B cell (primary cell): Measurements from ENCODE around the gene KIF26B. TPM values are rescaled to one million over a fixed set of nuclear protein-coding genes. Genes with fewer than 3 reads are reported as not detected.

Source experiments
- ATAC-seq: fragments of 200-7000 bp; cut with Tn5 transposase; one replicate; pipeline ENCODE4 v1.10.0; 2021; ENCODE audit warnings: low read depth, mild to moderate bottlenecking, moderate number of reproducible peaks, moderate library complexity
- CTCF ChIA-PET: fragments of 350-600 bp; sonication (Branson Sonifier 250); formaldehyde crosslinking; loops from one replicate; lab custom pipeline; 2021; ENCODE audit warnings: antibody characterized with exemption, inconsistent platforms; lab: Charles Lee
- POLR2A ChIA-PET: fragments of 350-600 bp; sonication (Branson Sonifier 250); formaldehyde crosslinking; loops from one replicate; lab custom pipeline; 2021; ENCODE audit warnings: antibody characterized with exemption; lab: Charles Lee
- DNase-seq: peaks from one replicate; pipeline ENCODE4 v3.0.0; 2013
- H2AFZ ChIP-seq: 2 replicates; pipeline ENCODE4 v1.6.1; 2012; ENCODE audit warnings: mild to moderate bottlenecking, low read depth, low read length; ENCODE audit not compliant: insufficient read depth, poor library complexity, severe bottlenecking
- H3K27ac ChIP-seq, 2 donors: 1 replicate in 1 of 2; 2 replicates in 1 of 2; pipeline ENCODE4 v1.5.1; 2012 to 2013; ENCODE audit warnings: low read length in 2 of 2, mild to moderate bottlenecking in 2 of 2, moderate library complexity in 1 of 2
- H3K27me3 ChIP-seq, 4 experiments: fragments of 200-600 bp in 1 of 4; sonication (generic) in 1 of 4; replicated peaks in 1 of 4; 1 replicate in 2 of 4; 2 replicates in 2 of 4; pipeline versions ENCODE4 v1.6.1 to v1.7.0; 2013 to 2016; ENCODE audit warnings: low read length in 3 of 4, mild to moderate bottlenecking in 2 of 4, mixed read lengths in 1 of 4, moderate library complexity in 1 of 4; ENCODE audit not compliant: insufficient read depth in 4 of 4, control insufficient read depth in 3 of 4; ENCODE audit errors: control extremely low read depth in 1 of 4
- H3K36me3 ChIP-seq, 2 experiments: replicated peaks in 1 of 2; 1 replicate in 1 of 2; 2 replicates in 1 of 2; pipeline versions ENCODE4 v1.6.1 to v1.7.1; 2013; ENCODE audit warnings: low read length in 1 of 2; ENCODE audit not compliant: insufficient read depth in 2 of 2, control insufficient read depth in 1 of 2; ENCODE audit errors: control extremely low read depth in 1 of 2, extremely low read depth in 1 of 2
- H3K4me1 ChIP-seq, 2 donors: fragments of 200-600 bp in 1 of 2; sonication (generic) in 1 of 2; 1 replicate in 1 of 2; 2 replicates in 1 of 2; pipeline versions ENCODE4 v1.5.1 to v1.6.1; 2013 to 2017; ENCODE audit warnings: low read length in 2 of 2; ENCODE audit not compliant: control insufficient read depth in 2 of 2, insufficient read depth in 2 of 2
- H3K4me2 ChIP-seq: replicated peaks from 2 replicates; pipeline ENCODE3; 2012; ENCODE audit warnings: mild to moderate bottlenecking, low read depth, low read length; ENCODE audit not compliant: poor library complexity, severe bottlenecking
- H3K4me3 ChIP-seq, 5 experiments: fragments of 200-600 bp in 1 of 5; sonication (generic) in 1 of 5; 1 replicate in 3 of 5; 2 replicates in 2 of 5; pipeline versions ENCODE4 v1.5.1 to v1.7.0; 2011 to 2016; ENCODE audit warnings: low read length in 4 of 5, mild to moderate bottlenecking in 4 of 5, low read depth in 2 of 5, control low read depth in 1 of 5, moderate library complexity in 1 of 5; ENCODE audit not compliant: insufficient read depth in 1 of 5; ENCODE audit errors: control extremely low read depth in 1 of 5, extremely low read depth in 1 of 5
- H3K79me2 ChIP-seq: fragments of 200-600 bp; sonication (generic); one replicate; pipeline ENCODE4 v1.6.0; 2016; ENCODE audit warnings: low read length; ENCODE audit not compliant: control insufficient read depth, insufficient read depth
- H3K9ac ChIP-seq: fragments of 200-600 bp; sonication (generic); 2 replicates; pipeline ENCODE4 v1.6.1; 2017; ENCODE audit warnings: mild to moderate bottlenecking, low read length, moderate library complexity
- H3K9me3 ChIP-seq, 3 donors: one replicate each; pipeline versions ENCODE4 v1.6.1 to v1.7.1; 2013; ENCODE audit warnings: low read length in 2 of 3; ENCODE audit not compliant: control insufficient read depth in 2 of 3, insufficient read depth in 1 of 3; ENCODE audit errors: control extremely low read depth in 1 of 3
- H4K20me1 ChIP-seq: 2 replicates; pipeline ENCODE4 v1.6.0; 2012; ENCODE audit warnings: mild to moderate bottlenecking, low read length; ENCODE audit not compliant: insufficient read depth, control insufficient read depth, poor library complexity, severe bottlenecking
- H3K27ac Mint-ChIP-seq: one replicate; pipeline ENCODE4 v1.8.0; 2021; ENCODE audit warnings: mixed read lengths
- H3K27me3 Mint-ChIP-seq: one replicate; pipeline ENCODE4 v1.8.0; 2021; ENCODE audit warnings: mixed read lengths
- H3K4me1 Mint-ChIP-seq: one replicate; pipeline ENCODE4 v1.8.0; 2021; ENCODE audit warnings: mixed read lengths
- H3K4me3 Mint-ChIP-seq: one replicate; pipeline ENCODE4 v1.8.0; 2021; ENCODE audit warnings: mixed read lengths
- H3K9me3 Mint-ChIP-seq: one replicate; pipeline ENCODE4 v1.8.0; 2022; ENCODE audit warnings: mixed read lengths; ENCODE audit not compliant: insufficient read depth
- CTCF ChIP-seq: fragments of 200-600 bp; IDR thresholded peaks from one replicate; pipeline ENCODE4 v1.8.0; 2022; ENCODE audit warnings: antibody characterized with exemption, mild to moderate bottlenecking
- EZH2 ChIP-seq: IDR thresholded peaks from 2 replicates; pipeline ENCODE4 v1.6.1; 2012; ENCODE audit warnings: borderline replicate concordance, low read depth, mild to moderate bottlenecking, moderate library complexity, low read length; ENCODE audit not compliant: insufficient read depth, poor library complexity, severe bottlenecking
- WGBS: methylation state at CpG from one replicate; pipeline ENCODE4 v1.1.5; 2013; ENCODE audit warnings: missing lambda C conversion rate; ENCODE audit not compliant: insufficient coverage; 5-methylcytosine and 5-hydroxymethylcytosine counted together
- intact Hi-C: fragments of 100-400 bp; cut with micrococcal nuclease; formaldehyde crosslinking; loops from one replicate; pipeline ENCODE4 v1.10.0; 2022
- polyA plus RNA-seq: library from polyadenylated mRNA; depleted of rRNA; stranded (reverse); fragments of >200 nt; gene quantifications from 2 replicates; pipeline ENCODE4 v1.2.3, GENCODE V29; 2012
- total RNA-seq, 2 donors: library from RNA; stranded (reverse); fragments of 120-200 nt in 1 of 2; gene quantifications; 1 replicate in 1 of 2; 2 replicates in 1 of 2; pipeline versions ENCODE4 v1.2.3 to v1.2.4, GENCODE V29; 2013 to 2022

The KIF26B gene
- total and polyA plus RNA-seq, 2 donors (not counting 1 experiment from before 2014, with no cell fraction given): 0.62 TPM; not detected in 1

GRCh38 chr1:245608271-245608670, 453.5 kb downstream of the KIF26B start:
- ChIA-PET POLR2A (no interaction called here), CTCF (no interaction called here)
- no peak overlapping the region for H3K27ac ChIP-seq
- DNase-seq (no peak), ATAC-seq (no peak)
- Mint-ChIP-seq H3K27me3 (peaks cover 15% of the 10 kb centered on the region), H3K9me3 (no peaks in the 10 kb centered on the region), H3K4me1 (no peaks in the 10 kb centered on the region), H3K27ac (no peak overlapping the region), H3K4me3 (no peak overlapping the region)
- no peaks in the 10 kb centered on the region for H3K36me3 ChIP-seq
- no CpG with 5 or more reads among the region's 2 CpGs for WGBS
- H3K79me2 ChIP-seq: no peaks in the 10 kb centered on the region
- no peak overlapping the region for H3K4me2 ChIP-seq
- intact Hi-C loops: no loop called here
- TF ChIP-seq CTCF (no peak), EZH2 (no peak)
- H3K4me3 ChIP-seq: no peak overlapping the region
- H3K4me1 ChIP-seq: no peaks in the 10 kb centered on the region
- H2AFZ ChIP-seq: no peak overlapping the region
- no peak overlapping the region for H3K9ac ChIP-seq
- peaks cover 0 to 2% (median 0%) of the 10 kb centered on the region in 4 experiments for H3K27me3 ChIP-seq
- no peaks in the 10 kb centered on the region for H4K20me1 ChIP-seq
- peaks cover 0 to 7% (median 0%) of the 10 kb centered on the region in 3 donors for H3K9me3 ChIP-seq

- no peak overlapping the region for H3K4me3 Mint-ChIP-seq
- ATAC-seq (no peak), DNase-seq (no peak)
- Histone ChIP-seq H3K4me2 (no peak overlapping the region), H3K4me1 (no peaks in the 10 kb centered on the region), H3K9me3 (peaks cover 0 to 7% (median 0%) of the 10 kb centered on the region in 3 donors), H3K79me2 (no peaks in the 10 kb centered on the region), H3K36me3 (no peaks in the 10 kb centered on the region), H2AFZ (no peak overlapping the region), H3K4me3 (no peak overlapping the region), H4K20me1 (no peaks in the 10 kb centered on the region), H3K9ac (no peak overlapping the region), H3K27ac (no peak overlapping the region), H3K27me3 (peaks cover 0 to 2% (median 0%) of the 10 kb centered on the region in 4 experiments)
- ChIA-PET POLR2A (no interaction called here), CTCF (no interaction called here)
- H3K4me1 Mint-ChIP-seq: no peaks in the 10 kb centered on the region
- TF ChIP-seq CTCF (no peak), EZH2 (no peak)
- intact Hi-C loops: no loop called here
- no peaks in the 10 kb centered on the region for H3K9me3 Mint-ChIP-seq
- WGBS: 94% methylated on average over 23 of the region's 25 CpGs
- H3K27me3 Mint-ChIP-seq: peaks cover 15% of the 10 kb centered on the region
- no peak overlapping the region for H3K27ac Mint-ChIP-seq
Observed at GRCh38 chr1:245609354-245610150, 454.8 kb downstream of the KIF26B start.
